C4-2B (cell line): ENCODE data around the gene MYOZ1.

ENCODE experiments used
- CTCF ChIP-seq: fragments of 450-650 bp; conservative IDR thresholded peaks from 2 replicates; pipeline ENCODE4 v1.5.1; 2017; ENCODE audit warnings: mild to moderate bottlenecking
- ZFX ChIP-seq: fragments of 450-650 bp; IDR thresholded peaks from 2 replicates; pipeline ENCODE4 v1.6.1; 2017

- TF ChIP-seq CTCF: no peak
- TF ChIP-seq ZFX: no peak
Measured at GRCh38 chr10:73585327-73585726, 55.9 kb downstream of the MYOZ1 start.
